22Rv1 (cell line): ENCODE measurements around the gene LZTR1.
A peak's percentile ranks its signal among the peaks of the same experiment; 100 is the strongest.

Experiments
- H3K27ac ChIP-seq: fragments of 450-650 bp; 2 replicates; pipeline ENCODE4 v1.5.1; 2017
- CTCF ChIP-seq: fragments of 450-650 bp; IDR thresholded peaks from 2 replicates; pipeline ENCODE4 v1.5.1; 2017; ENCODE audit warnings: mild to moderate bottlenecking
- ZFX ChIP-seq: fragments of 450-650 bp; IDR thresholded peaks from 2 replicates; pipeline ENCODE4 v1.6.1; 2017; ENCODE audit warnings: antibody characterized with exemption, borderline replicate concordance

Gene LZTR1

GRCh38 chr22:20957683-20958431, 24.2 kb upstream of the LZTR1 start:
- TF ChIP-seq CTCF: 0 out of 2 replicates have a peak, but pooled peaks have one; percentile 4
- no peak for TF ChIP-seq ZFX
- H3K27ac ChIP-seq: peak overlapping the region; percentile 76

GRCh38 chr22:20959578-20960461, 22.3 kb upstream of the LZTR1 start:
- H3K27ac ChIP-seq: no peak overlapping the region
- no peak for TF ChIP-seq CTCF
- no peak for TF ChIP-seq ZFX

GRCh38 chr22:20960609-20961008, 21.5 kb upstream of the LZTR1 start:
- no peak overlapping the region for H3K27ac ChIP-seq
- TF ChIP-seq CTCF (no peak), ZFX (no peak)

GRCh38 chr22:20962491-20962945, 19.6 kb upstream of the LZTR1 start:
- H3K27ac ChIP-seq: no peak overlapping the region
- TF ChIP-seq ZFX (no peak), CTCF (no peak)

- no peak for TF ChIP-seq ZFX
- no peak for TF ChIP-seq CTCF
- no peak overlapping the region for H3K27ac ChIP-seq
These were observed 18.7 kb upstream of the LZTR1 start for GRCh38 chr22:20963201-20964052.

GRCh38 chr22:20964090-20964798, 17.9 kb upstream of the LZTR1 start:
- TF ChIP-seq ZFX (no peak), CTCF (no peak)
- no peak overlapping the region for H3K27ac ChIP-seq
